HepG2 (cell line): ENCODE results near the gene LGI4. TPM values are rescaled to one million over a fixed set of nuclear protein-coding genes. Genes with fewer than 3 reads are reported as not detected.
A peak's percentile ranks its signal among the peaks of the same experiment; 100 is the strongest.

Experiments used
- ATAC-seq: fragments of 200-7000 bp; cut with Tn5 transposase; 3 replicates; pipeline ENCODE4 v1.9.1; 2020; ENCODE audit warnings: mild to moderate bottlenecking, moderate library complexity
- BruUV-seq: library from RNA; stranded (reverse); fragments of 400-500 nt; replicated peaks from 2 replicates; lab custom pipeline; 2021; lab: Mats Ljungman, UMichigan
- CTCF ChIA-PET: fragments of 300-600 bp; formaldehyde crosslinking; extraction: SDS; loops from one replicate; lab custom pipeline; 2021; ENCODE audit warnings: low total read pairs, inconsistent platforms, low intra/inter-chr PET ratio; lab: Yijun Ruan, JAX
- POLR2A ChIA-PET: fragments of 350-600 bp; sonication (Branson Sonifier 250); formaldehyde crosslinking; loops from one replicate; lab custom pipeline; 2020; ENCODE audit warnings: antibody characterized with exemption, inconsistent platforms; lab: Yijun Ruan, JAX
- DNase-seq: peaks from one replicate; pipeline ENCODE4 v3.0.0-alpha.2; 2015; ENCODE audit warnings: low spot score
- FAIRE-seq: peaks from 3 replicates; lab custom pipeline; 2011; peaks lifted over from hg19 to GRCh38; lab: Jason Lieb, UNC
- H2AFZ ChIP-seq: one replicate; pipeline ENCODE4 v1.6.1; 2011; ENCODE audit warnings: low read length, inconsistent platforms
- H3K27ac ChIP-seq: fragments of 300-600 bp; 3 replicates; pipeline ENCODE4 v1.8.0; 2011; ENCODE audit warnings: mixed run types, mild to moderate bottlenecking, mixed read lengths, low read length, inconsistent platforms; ENCODE audit not compliant: insufficient read depth; ENCODE audit errors: extremely low read length
- H3K27me3 ChIP-seq, 2 experiments: fragments of 200-600 bp in 1 of 2; 2 replicates in 1 of 2; 3 replicates in 1 of 2; pipeline versions ENCODE4 v1.6.0 to v1.8.0; 2011; ENCODE audit warnings: low read length in 2 of 2, mild to moderate bottlenecking in 2 of 2, moderate library complexity in 2 of 2, inconsistent platforms in 1 of 2; ENCODE audit not compliant: insufficient read depth in 2 of 2, control insufficient read depth in 1 of 2
- H3K36me3 ChIP-seq, 2 experiments: fragments of 200-600 bp in 1 of 2; replicated peaks in 1 of 2; 2 replicates in 1 of 2; 3 replicates in 1 of 2; pipeline versions ENCODE4 v1.5.1 to v1.8.0; 2011; ENCODE audit warnings: low read length in 2 of 2, inconsistent platforms in 1 of 2; ENCODE audit not compliant: insufficient read depth in 2 of 2, control insufficient read depth in 1 of 2
- H3K4me1 ChIP-seq: 2 replicates; pipeline ENCODE4 v1.5.1; 2012; ENCODE audit warnings: low read length, inconsistent platforms; ENCODE audit not compliant: insufficient read depth
- H3K4me2 ChIP-seq: 2 replicates; pipeline ENCODE4 v1.6.0; 2011; ENCODE audit warnings: low read depth, low read length, inconsistent platforms
- H3K4me3 ChIP-seq, 3 experiments: fragments of 200-600 bp in 1 of 3; sonication (generic), shearing (Covaris generic) in 1 of 3; replicated peaks in 1 of 3; 2 replicates each; pipeline ENCODE4 v1.5.1; 2011 to 2016; ENCODE audit warnings: low read length in 3 of 3, inconsistent platforms in 2 of 3, low read depth in 2 of 3, mild to moderate bottlenecking in 2 of 3, control low read depth in 1 of 3, mixed read lengths in 1 of 3; ENCODE audit not compliant: insufficient read depth in 1 of 3
- H3K79me2 ChIP-seq: one replicate; pipeline ENCODE4 v1.6.1; 2011; ENCODE audit warnings: low read length, inconsistent platforms; ENCODE audit not compliant: insufficient read depth
- H3K9ac ChIP-seq: 2 replicates; pipeline ENCODE4 v1.6.0; 2011; ENCODE audit warnings: mild to moderate bottlenecking, low read depth, low read length, inconsistent platforms; ENCODE audit not compliant: insufficient read depth
- H3K9me3 ChIP-seq: 2 replicates; pipeline ENCODE4 v1.5.1; 2012; ENCODE audit warnings: mild to moderate bottlenecking, low read length
- H4K20me1 ChIP-seq: 2 replicates; pipeline ENCODE4 v1.6.0; 2011; ENCODE audit warnings: inconsistent platforms, mild to moderate bottlenecking, low read length, moderate library complexity; ENCODE audit not compliant: insufficient read depth
- AFF4 ChIP-seq: sonication (generic); formaldehyde crosslinking; IDR thresholded peaks from 2 replicates; pipeline ENCODE4 v1.4.0; 2020; ENCODE audit warnings: missing genetic modification reagents
- ARID4A ChIP-seq: sonication (generic); formaldehyde crosslinking; IDR thresholded peaks from 2 replicates; pipeline ENCODE4 v1.5.0; 2020; ENCODE audit warnings: mild to moderate bottlenecking, missing genetic modification reagents, borderline replicate concordance
- CTCF ChIP-seq: sonication (generic); formaldehyde crosslinking; IDR thresholded peaks from 2 replicates; pipeline ENCODE4 v1.5.0; 2020; ENCODE audit warnings: mild to moderate bottlenecking, missing genetic modification reagents, moderate library complexity
- GATAD1 ChIP-seq: IDR thresholded peaks from 2 replicates; pipeline ENCODE4 v1.6.1; 2016; ENCODE audit warnings: missing genetic modification reagents, missing compliant biosample characterization
- HES4 ChIP-seq: sonication (generic); formaldehyde crosslinking; IDR thresholded peaks from 2 replicates; pipeline ENCODE4 v1.9.0; 2021; ENCODE audit warnings: mild to moderate bottlenecking, missing genetic modification reagents, borderline replicate concordance
- NCOA2 ChIP-seq: sonication (generic); formaldehyde crosslinking; IDR thresholded peaks from 2 replicates; pipeline ENCODE4 v1.8.0; 2022; ENCODE audit warnings: inconsistent platforms
- ZNF263 ChIP-seq: sonication (generic); formaldehyde crosslinking; IDR thresholded peaks from 2 replicates; pipeline ENCODE4 v1.4.0; 2020; ENCODE audit warnings: missing genetic modification reagents
- whole genome bisulfite sequencing: methylation state at CpG from one replicate; pipeline ENCODE4 v1.1.6; 2017; ENCODE audit warnings: low lambda C conversion rate; 5-methylcytosine and 5-hydroxymethylcytosine counted together
- in situ Hi-C: cut with HindIII; loops from 2 replicates; pipeline ENCODE4 v1.10.0; 2017; ENCODE audit warnings: low pct_unique_long_range_greater_than_20kb; ENCODE audit not compliant: extremely low pct_ligation_motif_present
- intact Hi-C: fragments of 100-400 bp; cut with micrococcal nuclease; formaldehyde crosslinking; loops from one replicate; pipeline ENCODE4 v1.10.0; 2022; ENCODE audit not compliant: unreplicated experiment
- polyA plus RNA-seq, 8 experiments: library from polyadenylated mRNA; depleted of rRNA in 3 of 8; stranded (reverse) in 7 of 8; unstranded in 1 of 8; fragments of >200 nt; fragmentation: Illumina TruSeq in 4 of 8; extraction: Trizol in 4 of 8; gene quantifications; 2 replicates each; pipeline versions ENCODE4 v1.2.1 to v1.2.3, GENCODE V29; 2011 to 2016; ENCODE audit warnings: low read depth in 4 of 8, missing spikeins in 1 of 8, mixed read lengths in 1 of 8; ENCODE audit not compliant: insufficient read depth in 1 of 8
- total RNA-seq, 5 experiments: library from RNA; depleted of rRNA; stranded (reverse); fragments of >200 nt; fragmentation: Illumina TruSeq; extraction: Trizol; gene quantifications; 2 replicates each; pipeline ENCODE4 v1.2.3, GENCODE V29; 2016; ENCODE audit warnings: low read depth in 1 of 5

The LGI4 gene
- total and polyA plus RNA-seq, 2 of the 13 experiments (the other 11 are each of a cell fraction or from before 2014, with no cell fraction given), result 2.8 TPM; not detected in 1

DNA sequence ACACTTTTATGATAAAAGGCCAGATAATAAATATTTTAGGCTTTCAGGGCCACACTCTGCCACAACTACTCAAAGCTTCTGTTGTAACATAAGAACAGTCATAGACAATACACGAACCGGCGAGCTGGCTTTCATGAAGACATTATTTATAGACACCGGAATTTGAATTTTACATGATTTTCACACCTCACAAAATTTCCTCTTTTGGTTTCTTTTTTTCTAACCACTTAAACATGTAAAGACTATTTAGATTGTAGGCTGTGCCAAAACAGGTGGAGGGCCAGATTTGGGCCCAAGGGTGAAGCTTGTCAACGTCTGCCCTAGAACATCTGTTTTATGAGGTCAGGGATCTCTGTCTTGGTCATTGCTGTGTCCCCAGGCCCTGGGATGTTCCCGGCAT, 48.9 kb downstream of the LGI4 start (continued):
- no peak for TF ChIP-seq ARID4A (CRISPR knock-in tag)
- TF ChIP-seq GATAD1 (CRISPR knock-in tag), result no peak
- no peak for TF ChIP-seq HES4 (CRISPR knock-in tag)
- no peak for TF ChIP-seq ZNF263 (CRISPR knock-in tag)

- no peak for ATAC-seq
- Histone ChIP-seq H3K9me3 (no peaks in the 10 kb centered on the region), H3K4me3 (no peak overlapping the region), H3K4me2 (no peak overlapping the region), H3K4me1 (peaks cover 17% of the 10 kb centered on the region), H3K27ac (no peak overlapping the region), H3K27me3 (peaks cover 2 to 41% of the 10 kb centered on the region in 2 experiments), H2AFZ (no peak overlapping the region), H3K9ac (no peak overlapping the region), H3K79me2 (no peaks in the 10 kb centered on the region), H4K20me1 (no peaks in the 10 kb centered on the region), H3K36me3 (no peaks in the 10 kb centered on the region)
- BruUV-seq, result no TSS peak
- no peak for FAIRE-seq
- in situ Hi-C loops (no loop called here), intact Hi-C loops (no loop called here)
- TF ChIP-seq NCOA2 (CRISPR knock-in tag) (no peak), AFF4 (CRISPR knock-in tag) (no peak), CTCF (CRISPR knock-in tag) (0 out of 2 replicates have a peak, but pooled peaks have one; percentile 20)
- DNase-seq, result no peak
- POLR2A ChIA-PET, result no interaction called here
- CTCF ChIA-PET, result no interaction called here
- 0% methylated on average over 3 of the region's 3 CpGs for WGBS
Measured at GRCh38 chr19:35084509-35084762, 50.4 kb downstream of the LGI4 start.
